C4-2B (cell line): Measurements from ENCODE around the gene C20orf173.

ENCODE experiments used
- ZFX ChIP-seq: fragments of 450-650 bp; IDR thresholded peaks from 2 replicates; pipeline ENCODE4 v1.6.1; 2017
- TF ChIP-seq, protein P1 (sequence below): fragments of 450-650 bp; conservative IDR thresholded peaks from 2 replicates; pipeline ENCODE4 v1.5.1; 2017; ENCODE audit warnings: mild to moderate bottlenecking

DNA sequence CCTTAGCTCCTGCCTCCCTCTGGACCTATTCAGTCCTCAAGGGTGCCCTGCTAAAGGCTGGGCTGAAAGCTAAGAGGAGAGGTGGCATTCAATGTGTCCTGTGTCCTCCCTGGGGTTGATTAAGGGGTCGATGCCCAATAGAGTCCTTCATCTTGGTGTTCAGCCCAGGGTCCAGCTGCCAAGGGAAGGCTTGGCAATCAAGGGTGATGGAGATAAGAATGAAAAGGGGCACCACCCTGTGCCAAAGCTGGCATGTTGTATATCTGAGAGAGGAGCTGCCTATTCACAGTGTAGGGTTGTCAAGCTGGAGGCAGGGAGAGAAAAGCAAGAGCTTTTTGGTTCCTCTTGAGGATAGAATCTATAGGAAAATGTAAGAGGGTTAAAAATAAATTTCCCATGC is 12.3 kb downstream of the C20orf173 start:
- TF ChIP-seq, protein P1, sequence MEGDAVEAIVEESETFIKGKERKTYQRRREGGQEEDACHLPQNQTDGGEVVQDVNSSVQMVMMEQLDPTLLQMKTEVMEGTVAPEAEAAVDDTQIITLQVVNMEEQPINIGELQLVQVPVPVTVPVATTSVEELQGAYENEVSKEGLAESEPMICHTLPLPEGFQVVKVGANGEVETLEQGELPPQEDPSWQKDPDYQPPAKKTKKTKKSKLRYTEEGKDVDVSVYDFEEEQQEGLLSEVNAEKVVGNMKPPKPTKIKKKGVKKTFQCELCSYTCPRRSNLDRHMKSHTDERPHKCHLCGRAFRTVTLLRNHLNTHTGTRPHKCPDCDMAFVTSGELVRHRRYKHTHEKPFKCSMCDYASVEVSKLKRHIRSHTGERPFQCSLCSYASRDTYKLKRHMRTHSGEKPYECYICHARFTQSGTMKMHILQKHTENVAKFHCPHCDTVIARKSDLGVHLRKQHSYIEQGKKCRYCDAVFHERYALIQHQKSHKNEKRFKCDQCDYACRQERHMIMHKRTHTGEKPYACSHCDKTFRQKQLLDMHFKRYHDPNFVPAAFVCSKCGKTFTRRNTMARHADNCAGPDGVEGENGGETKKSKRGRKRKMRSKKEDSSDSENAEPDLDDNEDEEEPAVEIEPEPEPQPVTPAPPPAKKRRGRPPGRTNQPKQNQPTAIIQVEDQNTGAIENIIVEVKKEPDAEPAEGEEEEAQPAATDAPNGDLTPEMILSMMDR = no peak
- TF ChIP-seq ZFX = no peak
